HG03558 (cell line): Measurements from ENCODE around the gene FAM181A.

Experiments used
- ATAC-seq: cut with Tn5 transposase; IDR thresholded peaks from one replicate; pipeline ENCODE4 v1.9.1; 2021; ENCODE audit warnings: moderate number of reproducible peaks; ENCODE audit not compliant: unreplicated experiment; ENCODE audit errors: extremely low read depth

FAM181A gene

GRCh38 chr14:93946541-93947090 lies 19.5 kb downstream of the FAM181A start:
- ATAC-seq, result no peak

GRCh38 chr14:93947282-93947681 lies 20.1 kb downstream of the FAM181A start:
- ATAC-seq, result no peak

GRCh38 chr14:93949511-93950075 lies 22.4 kb downstream of the FAM181A start:
- no peak for ATAC-seq

GRCh38 chr14:93950948-93951634 lies 23.9 kb downstream of the FAM181A start:
- ATAC-seq, result no peak

- no peak for ATAC-seq
These were observed 24.7 kb downstream of the FAM181A start for GRCh38 chr14:93951635-93952540.

GRCh38 chr14:93952829-93953228 lies 25.7 kb downstream of the FAM181A start:
- no peak for ATAC-seq

- ATAC-seq, result no peak
These were observed 26.1 kb downstream of the FAM181A start for GRCh38 chr14:93953263-93953662.

- ATAC-seq, result no peak
These were observed 26.8 kb downstream of the FAM181A start for GRCh38 chr14:93953739-93954515.

GRCh38 chr14:93954516-93954830 lies 27.3 kb downstream of the FAM181A start:
- ATAC-seq, result no peak

GRCh38 chr14:93954900-93955849 lies 28.0 kb downstream of the FAM181A start:
- ATAC-seq, result no peak

GRCh38 chr14:93955850-93956481 lies 28.8 kb downstream of the FAM181A start:
- no peak for ATAC-seq

- no peak for ATAC-seq
These were observed 29.6 kb downstream of the FAM181A start for GRCh38 chr14:93956514-93957332.

- no peak for ATAC-seq
These were observed 30.2 kb downstream of the FAM181A start for GRCh38 chr14:93957333-93957710.

- ATAC-seq, result no peak
These were observed 30.8 kb downstream of the FAM181A start for GRCh38 chr14:93957751-93958566.

- ATAC-seq, result no peak
These were observed 31.6 kb downstream of the FAM181A start for GRCh38 chr14:93958567-93959238.

- ATAC-seq, result peak; percentile 56
These were observed 32.3 kb downstream of the FAM181A start for GRCh38 chr14:93959239-93960107.
